HG03039 (cell line): Measurements from ENCODE around the gene TMEM44.
"Not testable (repeated sequence)": the region's sequence is repeated elsewhere in the genome, so short reads cannot be mapped to it uniquely, and the experiment has no call there.

ENCODE experiments used
- ATAC-seq: cut with Tn5 transposase; IDR thresholded peaks from one replicate; pipeline ENCODE4 v1.9.1; 2021; ENCODE audit warnings: mild to moderate bottlenecking, moderate library complexity; ENCODE audit not compliant: unreplicated experiment

Gene TMEM44

DNA sequence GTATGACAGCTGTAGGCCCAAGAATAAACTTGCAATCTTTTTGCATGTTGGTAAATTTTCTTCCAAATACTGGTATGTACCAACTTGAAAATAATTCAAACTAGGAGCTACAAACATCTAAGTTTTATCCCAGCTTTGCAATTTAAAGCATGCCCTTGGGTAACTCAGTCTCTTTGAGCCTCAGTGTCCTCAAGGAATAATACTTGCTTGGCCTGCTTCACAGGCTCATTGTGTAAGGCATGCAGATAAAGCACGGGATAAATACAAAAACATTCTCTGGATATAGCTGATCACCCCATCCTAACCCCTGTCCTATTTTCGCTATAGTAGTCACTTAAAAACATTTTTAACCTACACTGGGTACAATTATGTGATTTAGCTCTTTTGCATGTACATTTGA lies 9.6 kb upstream of the TMEM44 start:
- ATAC-seq: no peak

DNA sequence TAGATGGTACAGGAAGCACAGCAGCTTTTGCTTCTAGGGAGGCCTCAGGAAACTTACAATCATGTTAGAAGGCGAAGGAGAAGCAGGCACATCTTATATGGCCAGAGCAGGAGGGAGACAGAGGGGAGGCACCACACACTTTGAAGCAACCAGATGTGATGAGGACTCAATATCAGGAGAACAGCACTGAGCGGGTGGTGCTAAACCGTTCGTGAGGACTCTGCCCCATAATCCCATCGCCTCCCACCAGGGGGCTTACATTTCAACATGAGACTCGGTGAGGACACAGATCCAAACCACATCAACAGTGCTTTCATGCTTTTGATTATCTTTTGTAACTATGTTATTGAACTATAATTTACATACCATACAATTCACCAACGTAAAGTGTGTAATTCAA lies 7.6 kb upstream of the TMEM44 start:
- ATAC-seq: no peak

DNA sequence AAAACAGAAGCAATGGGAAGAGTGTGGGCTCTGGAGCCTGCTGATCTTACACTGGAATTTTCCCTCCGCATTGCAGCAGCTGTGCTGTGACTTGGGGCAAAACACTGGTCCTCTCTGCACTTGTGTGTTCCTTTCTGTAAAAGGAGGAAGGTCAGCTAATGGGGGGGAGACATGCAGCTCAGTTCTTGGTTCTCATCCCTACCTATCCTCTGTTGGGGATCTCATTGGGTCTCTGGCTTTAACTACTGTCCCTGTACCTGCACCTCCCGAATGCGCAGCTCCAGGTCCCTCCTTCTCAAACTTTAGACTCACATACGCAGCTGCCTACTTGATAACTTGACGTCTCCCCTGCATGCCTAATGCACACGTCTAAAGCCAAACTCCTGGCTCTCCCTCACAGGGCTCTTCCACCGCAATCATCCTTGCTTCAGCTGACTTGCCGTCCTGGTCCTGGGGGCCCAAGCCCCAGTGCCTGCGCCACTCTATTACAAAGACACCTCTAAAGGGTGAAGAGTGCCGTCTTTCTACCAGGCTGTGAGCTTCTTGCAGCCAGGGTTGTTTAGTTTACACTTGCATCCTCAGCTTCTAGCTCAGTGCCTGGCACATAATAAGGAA lies 5.9 kb upstream of the TMEM44 start:
- no peak for ATAC-seq

DNA sequence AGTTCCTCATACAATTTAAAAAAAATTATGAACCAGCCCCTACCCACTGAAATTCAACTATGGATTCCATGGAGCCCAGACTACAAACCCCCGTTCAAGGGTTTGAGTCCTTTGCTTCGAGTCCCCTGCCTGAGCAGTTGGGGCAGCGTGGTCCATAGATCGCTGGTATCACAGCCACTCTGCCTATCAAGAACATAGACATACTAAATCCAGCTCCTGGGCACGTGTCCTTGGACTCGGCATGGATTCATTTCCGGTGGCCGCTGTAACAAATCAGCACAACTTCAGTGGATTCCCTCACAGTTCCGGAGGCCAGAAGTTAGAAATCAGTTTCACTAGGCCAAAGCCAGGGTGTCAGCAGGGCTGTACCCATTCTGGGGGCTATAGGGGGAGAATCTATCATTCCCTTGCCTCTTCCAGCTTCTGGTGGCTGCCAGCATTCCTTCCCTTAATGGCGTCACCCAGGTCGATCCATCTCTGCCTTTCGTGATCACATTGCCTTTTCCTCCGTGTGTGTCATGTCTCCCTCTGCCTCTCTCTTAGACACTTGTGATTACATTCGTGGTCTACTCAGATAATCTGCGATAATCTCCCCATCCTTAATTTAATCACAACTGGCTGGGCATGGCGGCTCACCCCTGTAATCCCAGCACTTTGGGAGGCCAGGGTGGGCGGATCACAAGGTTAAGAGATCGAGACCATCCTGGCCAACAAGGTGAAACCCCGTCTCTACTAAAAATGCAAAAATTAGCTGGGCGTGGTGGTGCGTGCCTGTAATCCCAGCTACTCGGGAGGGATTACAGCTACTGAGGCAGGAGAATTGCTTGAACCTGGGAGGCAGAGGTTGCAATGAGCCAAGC lies 4.6 kb upstream of the TMEM44 start:
- no peak for ATAC-seq

DNA sequence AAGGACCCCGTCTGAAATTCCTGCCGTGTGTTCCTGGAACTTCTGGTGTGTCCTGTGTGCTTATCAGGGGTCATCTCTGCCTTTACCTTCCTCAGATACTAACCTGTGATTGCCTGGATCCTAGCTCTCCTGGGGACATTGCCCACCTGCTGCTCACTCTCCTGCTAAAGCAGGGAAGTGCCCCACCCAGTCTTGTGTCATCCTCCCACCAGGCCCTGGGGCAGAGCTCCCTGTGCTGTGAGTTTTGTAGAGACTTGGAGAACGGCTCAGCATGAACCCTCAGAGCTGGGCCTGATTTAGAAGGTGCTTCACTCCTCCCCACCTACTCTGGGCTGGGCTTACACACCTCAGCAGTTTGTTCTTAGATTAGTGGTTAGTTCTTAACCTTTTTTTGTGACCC lies 3.8 kb upstream of the TMEM44 start:
- ATAC-seq: no peak

DNA sequence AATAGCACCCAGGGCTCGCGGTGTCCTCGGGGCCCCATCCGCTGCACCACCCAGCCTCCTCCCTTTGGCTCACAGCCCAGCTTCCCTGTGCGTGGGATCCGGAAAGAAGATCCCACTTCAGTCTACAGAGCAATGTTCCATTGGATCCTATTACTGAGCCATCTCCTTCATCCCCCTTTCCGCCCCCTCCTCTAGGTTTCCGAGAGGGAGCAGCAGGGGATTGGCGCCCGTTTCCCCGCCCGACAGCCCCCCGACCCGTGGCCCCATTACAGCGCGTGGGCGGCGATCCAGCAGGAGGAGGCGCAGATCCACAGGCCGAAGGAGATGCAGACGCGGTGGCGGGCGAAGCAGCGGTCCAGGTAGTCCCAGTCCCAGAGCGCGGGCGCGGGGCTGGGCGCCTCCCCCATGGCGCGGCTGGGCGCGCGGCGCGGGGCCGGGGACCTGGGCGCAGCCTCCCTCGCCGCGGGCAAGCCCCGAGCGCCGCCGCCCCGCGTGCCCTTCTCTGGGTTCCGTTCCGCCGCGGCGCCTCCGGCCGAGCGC lies 340 bp downstream of the TMEM44 start:
- peak; percentile 48 for ATAC-seq

DNA sequence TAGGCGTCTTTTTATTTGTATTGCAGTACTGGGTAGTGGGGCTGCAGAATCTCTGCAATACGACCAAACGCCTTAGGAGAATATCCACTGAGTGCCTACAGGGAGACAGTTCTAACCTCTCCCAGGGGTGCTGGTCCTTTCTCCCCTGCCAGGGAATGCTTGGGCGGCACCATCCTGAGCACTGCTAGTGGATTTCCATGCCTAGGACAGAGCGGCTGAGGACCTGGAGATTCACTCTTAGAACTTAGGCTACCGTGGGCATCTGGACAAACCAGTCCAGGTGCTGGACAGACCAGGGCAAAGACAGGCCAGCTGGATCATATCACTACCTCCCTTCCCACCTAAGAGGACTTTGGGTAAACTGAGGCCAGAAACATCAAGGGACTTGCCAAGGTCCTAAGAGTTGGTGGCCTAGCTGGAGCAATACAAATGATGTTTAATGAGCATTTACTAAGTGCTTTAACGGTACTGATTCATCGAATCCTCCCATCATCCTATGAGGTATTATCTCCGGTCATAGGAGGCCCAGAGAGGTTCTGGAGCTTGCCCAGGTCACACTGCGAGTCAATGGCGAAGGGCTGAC lies 902 bp downstream of the TMEM44 start:
- no peak for ATAC-seq

DNA sequence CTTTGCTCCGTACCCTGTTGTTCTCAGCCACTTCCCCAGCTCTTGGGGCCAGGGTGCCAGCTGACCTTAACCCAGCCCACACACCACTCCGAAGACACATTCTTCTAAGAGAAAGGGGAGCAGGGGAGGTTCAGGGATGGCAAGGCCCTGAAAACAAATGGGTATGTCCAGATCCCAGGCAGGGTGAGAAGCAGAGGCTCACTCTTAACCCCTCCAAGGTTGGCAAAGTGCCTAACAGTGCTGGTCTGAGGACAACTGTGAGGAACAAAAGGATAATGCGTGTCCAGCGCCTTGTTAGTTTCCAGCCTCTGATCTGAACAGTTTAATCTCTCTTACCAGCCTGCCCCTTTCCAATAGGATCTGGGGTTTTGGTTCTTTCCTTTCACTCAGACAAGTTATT lies 1.5 kb downstream of the TMEM44 start:
- no peak for ATAC-seq

DNA sequence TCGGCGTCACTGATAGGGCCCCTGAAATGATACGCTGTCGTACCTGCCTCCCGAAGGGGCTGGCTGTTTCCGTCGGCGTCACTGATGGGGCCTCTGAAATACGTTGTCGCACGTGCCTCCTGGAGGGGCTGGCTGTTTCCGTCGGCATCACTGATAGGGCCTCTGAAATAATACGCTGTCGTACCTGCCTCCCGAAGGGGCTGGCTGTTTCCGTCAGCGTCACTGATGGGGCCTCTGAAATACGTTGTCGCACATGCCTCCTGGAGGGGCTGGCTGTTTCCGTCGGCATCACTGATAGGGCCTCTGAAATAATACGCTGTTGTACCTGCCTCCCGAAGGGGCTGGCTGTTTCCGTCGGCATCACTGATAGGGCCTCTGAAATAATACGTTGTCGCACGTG lies 2.5 kb downstream of the TMEM44 start:
- not testable (repeated sequence) for ATAC-seq

DNA sequence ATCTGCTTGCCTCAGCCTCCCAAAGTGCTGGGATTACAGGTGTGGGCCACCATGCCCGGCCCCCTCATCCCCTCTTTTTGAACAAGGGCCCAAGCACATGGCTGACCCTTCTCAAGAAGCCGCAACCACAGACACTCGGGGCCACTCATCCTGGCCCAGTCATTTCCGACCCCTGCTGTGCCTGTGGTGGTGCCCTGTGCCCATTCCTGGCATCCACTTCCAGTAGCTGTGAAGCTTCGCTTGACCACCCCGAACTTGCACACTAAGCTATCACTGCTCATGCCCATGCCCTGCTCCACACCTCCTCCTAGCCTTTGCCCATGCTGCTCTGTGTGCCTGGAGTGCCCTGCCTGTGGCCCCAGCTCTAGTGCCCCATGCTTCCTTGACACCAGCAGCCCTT lies 8.3 kb downstream of the TMEM44 start:
- no peak for ATAC-seq

DNA sequence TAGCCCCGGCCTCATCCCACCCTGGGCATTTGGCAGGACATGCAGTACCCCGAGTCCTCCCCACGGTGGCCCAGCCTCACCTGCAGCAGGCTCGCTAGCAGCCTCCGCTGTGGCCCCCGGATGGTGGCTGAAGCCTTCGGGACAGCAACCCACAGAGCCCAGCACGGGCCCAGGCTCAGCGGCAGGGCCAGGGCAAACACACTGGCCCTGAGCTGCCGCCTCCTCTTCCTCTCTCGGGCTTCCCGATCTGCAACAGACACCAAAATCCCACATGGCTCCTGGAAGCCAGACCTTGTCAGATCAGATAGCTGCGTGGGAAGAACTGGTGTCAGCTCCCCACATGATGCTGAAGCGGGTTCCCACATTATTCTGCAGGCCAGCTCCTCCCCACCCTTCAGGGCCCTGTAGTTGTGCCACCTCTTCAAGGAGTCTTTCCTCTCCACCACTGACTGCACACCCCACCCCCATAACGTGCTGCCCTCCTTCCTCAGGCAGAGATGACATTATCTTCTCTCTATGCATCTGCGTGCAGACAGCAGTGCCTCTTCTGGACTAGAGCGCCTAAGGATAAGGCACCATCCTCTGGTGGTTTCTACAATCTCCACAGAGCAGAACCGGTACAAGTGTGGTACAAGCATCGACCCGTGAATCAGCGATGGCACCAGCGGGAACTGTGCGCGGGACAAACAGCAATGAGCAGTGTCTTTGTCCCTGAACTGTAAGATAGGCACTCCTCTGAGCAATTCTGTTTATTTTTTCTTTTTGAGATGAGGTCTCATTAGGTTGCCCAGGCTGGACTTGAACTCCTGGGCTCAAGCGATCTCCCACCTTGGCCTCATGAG lies 9.5 kb downstream of the TMEM44 start:
- no peak for ATAC-seq

DNA sequence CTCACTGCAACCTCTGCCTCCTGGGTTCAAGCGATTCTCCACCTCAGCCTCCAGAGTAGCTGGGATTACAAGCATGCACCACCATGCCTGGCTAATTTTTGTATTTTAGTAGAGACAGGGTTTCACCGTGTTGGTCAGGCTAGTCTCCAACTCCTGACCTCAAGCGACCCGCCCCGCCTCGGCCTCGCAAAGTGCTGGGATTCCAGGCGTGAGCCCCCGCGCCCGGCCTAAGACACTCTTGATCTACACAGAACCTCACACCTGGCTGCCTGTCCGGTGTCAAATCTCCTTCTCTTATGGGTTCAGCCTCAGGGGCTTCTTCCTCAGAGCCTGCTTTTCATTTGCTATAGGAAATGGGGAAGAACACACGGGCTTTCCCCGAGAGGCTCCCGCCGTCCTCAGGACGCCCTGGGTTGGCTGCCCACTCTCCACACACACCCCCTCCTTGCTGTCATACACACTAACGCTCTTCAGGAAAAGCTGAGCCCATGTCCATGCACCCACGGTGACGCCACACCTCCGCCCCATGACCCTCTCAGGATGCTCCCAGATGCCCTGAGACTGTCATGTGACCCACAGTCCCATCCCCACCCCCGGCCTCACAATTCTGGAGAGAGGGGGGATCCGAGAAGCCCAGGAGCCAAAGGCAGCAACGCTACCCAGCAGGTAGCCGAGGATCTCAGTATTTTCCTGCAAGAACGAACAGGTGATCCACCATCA lies 10.4 kb downstream of the TMEM44 start:
- ATAC-seq: no peak

DNA sequence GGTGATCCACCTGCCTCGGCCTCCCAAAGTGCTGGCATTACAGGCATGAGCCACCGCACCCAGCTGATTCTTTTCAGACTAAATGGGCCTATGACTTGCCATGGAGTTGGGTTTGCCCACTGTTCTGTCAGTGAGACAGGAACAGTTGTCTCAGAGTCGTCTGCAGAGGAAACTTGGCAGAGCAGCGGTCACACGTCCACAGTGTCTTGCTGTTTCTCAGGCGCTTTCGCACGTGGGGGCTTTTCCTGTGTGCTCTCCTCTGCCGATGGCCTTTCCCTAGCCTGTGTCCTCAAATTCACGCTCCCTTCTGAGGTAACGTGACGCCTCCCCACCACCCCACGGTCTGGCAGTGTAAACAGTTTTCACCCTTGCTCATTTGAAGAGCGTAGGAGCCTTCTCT lies 11.3 kb downstream of the TMEM44 start:
- no peak for ATAC-seq

DNA sequence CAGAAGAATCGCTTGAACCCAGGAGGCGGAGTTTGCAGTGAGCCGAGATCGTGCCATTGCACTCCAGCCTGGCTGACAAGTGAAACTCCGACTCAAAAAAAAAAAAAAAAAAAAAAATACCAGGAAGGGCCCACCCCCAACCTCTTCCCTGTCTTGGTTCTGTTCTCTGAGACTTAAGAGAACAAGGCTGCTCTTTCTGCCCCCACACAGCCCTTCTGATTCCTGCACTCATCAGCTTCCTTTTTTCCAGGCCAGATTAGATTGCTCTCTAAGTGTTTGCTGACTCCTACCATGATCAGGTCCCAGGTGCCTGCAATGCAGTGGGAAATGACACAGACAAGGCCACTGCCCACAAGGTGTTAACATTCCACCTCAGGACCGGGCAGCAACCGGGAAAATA lies 13.0 kb downstream of the TMEM44 start:
- ATAC-seq: no peak

DNA sequence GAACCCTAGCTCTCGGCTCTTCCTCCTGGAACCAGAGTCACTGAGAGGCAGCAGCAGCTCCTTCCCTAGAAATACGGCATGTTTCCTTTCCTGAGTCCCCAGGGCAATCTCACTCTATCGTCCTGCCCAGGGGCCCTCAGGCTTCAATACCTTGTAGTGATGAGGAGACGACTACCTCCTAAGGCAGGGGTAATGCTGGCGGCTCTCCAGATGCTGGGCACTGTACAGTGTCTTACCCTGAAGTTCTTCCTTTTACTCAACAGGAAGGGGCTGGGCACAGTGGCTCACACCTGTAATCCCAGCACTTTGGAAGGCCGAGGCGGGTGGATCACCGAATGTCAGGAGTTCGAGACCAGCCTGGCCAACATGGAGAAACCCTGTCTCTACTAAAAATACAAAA lies 13.5 kb downstream of the TMEM44 start:
- no peak for ATAC-seq

DNA sequence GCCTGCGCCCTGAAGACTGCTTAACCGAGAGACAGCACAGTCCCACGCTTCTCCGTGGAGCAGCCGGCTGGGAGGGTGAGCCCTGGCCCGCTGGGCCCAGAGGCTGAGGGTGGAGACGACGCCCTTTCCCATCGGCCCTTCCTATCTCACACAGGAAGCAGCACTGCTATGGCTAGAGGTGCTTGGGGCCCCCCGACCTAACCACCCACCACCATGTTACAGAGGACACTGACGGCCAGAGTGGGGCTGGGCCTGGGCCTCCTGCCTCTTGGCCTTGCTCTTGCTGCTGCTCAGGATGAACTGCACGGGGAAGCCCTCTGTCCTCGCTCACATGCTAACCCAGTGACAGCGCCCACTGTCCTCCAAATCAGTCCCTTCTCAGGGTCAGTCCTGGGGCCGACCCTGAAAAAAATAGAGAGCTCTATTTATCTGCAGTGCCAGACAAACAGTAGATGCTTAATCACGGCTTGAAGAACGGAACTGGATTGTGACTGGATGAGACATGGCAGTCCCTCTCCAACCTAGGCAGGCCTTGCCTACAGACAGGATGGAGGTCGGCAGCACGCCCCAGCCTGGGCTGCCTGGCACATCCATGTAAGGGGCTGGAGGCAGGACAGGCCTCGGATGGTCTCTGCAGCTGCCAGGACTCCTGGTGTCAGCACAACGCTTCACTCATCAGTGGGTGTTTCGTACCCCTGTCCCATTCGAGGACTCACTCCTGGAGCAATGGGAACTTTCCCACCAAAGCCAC lies 14.2 kb downstream of the TMEM44 start:
- ATAC-seq: no peak

DNA sequence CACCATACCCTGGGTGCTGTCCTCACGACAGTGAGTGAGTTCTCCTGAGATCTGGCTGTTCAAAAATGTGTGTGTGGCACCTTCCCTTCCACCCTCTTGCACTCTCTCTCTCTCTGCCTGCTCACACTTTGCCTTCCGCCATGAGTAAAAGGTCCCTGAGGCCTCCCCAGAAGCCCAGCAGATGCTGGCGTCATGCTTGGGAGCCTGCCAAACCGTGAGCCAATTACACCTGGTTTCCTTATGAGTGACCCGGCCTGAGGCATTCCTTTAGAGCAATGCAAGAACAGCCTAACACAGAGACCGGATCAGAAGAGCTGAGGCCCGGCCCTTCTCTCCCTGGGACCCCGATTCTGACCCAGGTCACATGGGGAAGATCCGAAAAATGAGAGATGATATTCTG lies 15.4 kb downstream of the TMEM44 start:
- ATAC-seq: no peak

DNA sequence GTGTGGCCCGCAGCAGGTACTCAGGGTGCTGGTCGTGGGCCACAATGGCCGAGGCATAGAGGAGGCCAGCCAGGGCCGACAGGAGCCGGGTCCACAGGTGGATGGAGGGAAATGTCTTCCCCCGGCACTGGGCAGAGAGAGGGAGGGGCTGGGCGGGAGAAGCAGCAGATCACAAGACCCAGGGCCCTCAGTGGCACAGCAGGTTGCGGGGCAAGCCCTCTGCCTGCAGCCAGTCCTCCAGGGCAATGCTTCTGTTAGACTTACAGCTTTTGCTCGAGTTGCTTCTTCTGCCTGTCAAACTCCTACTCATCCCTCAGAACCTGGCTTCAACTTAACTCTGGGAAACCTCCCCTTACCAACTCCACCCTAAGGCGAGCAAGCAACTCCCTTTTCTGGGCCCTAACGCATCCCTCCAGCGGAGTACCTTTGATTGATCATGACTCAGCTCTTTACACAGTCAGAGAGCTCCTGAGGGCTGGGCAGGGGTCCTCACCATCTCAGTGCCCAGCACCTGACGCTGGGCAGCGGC lies 16.0 kb downstream of the TMEM44 start:
- no peak for ATAC-seq

DNA sequence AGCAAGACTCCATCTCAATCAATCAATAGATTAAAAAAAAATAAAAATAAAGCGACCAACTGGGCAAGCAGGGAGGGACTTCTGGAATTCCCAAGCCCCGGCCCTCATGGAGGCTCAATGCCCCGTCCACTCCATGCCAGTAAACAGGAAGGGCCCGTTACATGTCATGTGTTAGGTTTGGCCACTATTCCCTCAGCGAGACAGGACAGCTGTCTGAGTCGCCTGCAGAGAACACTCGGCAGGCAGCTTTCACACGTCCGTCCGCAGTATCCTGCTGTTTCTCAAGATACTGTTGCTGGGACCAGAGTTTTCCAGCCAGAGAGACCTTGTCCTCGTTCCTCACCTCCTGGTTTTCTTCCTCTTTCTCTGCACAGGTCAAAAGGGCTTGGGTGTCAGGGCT lies 18.0 kb downstream of the TMEM44 start:
- ATAC-seq: no peak

DNA sequence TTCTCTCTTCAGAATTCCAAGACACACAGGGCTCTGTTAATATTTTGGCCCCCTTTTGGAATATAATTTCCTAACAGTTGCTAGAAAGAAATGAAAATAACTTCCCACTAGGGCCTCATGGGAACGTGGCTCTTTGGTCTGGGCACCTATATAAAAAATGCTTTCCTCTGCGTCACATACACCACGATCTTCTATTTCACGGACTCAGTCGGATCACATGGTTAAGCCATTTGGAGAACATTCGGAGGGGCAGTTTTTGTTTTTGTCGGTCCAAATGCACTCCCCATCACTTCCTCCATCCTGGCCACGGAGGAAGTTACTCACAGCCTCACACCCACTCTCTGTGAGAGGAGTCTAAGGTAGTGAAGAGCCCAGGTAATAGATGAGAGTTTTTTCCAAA lies 21.0 kb downstream of the TMEM44 start:
- ATAC-seq: no peak
